Measurements from ENCODE around the gene CBR1.
"Not testable (repeated sequence)": the region's sequence is repeated elsewhere in the genome, so short reads cannot be mapped to it uniquely, and the experiment has no call there.

CBR1 gene

DNA sequence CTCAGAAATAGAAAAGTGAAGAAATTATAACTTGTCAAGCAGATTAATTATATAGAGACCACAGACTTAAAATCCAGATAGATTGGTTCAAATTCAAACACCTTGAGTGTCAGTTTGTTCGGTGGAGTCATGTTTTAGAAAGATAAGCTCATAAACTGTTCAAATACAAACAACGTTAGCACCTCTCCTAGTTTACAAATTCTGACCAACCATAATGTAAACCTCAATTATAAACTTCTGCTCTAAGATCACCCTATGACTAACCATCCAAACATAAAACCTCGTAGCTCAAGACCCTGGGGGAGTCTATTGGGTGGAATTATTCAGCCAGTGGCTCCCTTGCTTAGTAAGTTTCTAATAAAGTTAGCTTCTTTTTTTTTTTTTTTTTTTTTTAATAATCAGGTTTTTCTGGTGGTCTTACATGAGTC lies 12.4 kb downstream of the CBR1 start:
- no peak for DNase-seq

DNA sequence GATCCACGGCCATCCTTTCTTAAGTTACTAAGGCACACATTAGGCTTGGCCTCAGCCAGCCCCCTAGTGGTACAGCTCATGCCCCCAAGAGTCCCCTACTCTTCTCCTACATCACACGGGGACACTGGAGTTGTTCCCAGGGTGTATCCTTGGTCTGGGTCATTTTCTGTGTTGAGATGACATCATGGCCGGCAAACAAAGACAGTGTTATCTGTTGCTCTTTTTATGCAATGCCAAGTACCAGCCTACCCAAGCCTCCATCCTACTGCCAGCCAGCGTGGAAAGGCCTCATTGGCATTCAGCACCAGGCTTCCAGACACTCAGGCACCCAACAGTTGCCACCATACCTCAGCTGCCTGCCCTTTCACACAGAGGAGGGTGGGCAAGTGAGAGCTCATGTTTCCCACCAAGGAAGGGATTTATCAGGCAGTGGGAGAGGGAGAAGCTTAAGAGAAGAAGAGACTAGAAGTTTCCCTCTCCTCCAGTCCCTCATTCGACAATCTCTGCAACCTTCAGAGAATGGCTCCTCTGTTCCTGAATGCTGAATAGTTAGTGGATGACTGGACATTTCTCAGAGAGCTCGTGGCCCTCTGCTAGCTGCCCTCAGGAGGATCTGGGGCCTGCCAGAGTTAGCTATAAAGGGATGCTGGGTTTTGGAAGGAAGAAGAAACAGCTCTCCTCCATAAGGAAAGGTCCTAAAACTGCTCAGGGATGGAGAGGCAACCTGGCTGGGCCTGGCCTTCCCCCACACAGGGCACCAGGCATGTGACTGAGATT lies 17.7 kb downstream of the CBR1 start:
- no peak for DNase-seq

DNA sequence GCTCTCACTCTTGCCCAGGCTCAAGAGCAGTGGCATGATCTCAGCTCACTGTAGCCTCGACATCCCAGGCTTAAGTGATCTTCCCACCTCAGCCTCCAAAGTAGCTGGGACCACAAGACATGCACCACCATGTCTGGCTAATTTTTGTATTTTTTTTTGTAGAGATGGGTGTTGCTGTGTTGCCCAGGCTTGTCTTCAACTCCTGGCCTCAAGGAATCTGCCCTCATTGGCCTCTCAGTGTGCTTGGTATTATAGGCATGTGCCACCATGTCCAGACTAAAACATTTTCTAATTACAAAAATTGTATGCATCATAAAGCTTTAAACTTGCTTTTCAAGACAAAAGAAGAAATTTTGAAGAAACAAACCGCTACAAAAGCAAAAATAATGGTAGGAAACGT lies 20.1 kb downstream of the CBR1 start:
- no peak for DNase-seq

DNA sequence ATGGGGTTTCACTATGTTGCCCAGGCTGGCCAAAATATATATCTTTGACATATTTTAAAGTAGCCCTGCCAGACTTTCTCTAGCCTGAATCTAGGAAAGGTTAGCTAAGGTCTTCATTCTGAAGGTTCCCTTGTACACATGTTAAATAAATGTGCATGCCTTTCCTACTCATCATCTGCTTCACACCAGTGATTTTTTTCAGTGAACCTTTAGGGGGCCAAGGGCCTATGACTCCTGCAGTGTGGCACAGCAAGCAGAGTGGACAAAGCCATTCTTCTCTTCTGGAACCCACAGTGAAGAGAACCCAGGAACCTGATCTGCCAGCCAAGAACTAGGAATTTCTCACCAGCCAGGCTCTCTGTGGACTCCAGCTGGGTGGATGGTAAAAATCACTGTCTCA lies 22.9 kb downstream of the CBR1 start:
- DNase-seq, result no peak

DNA sequence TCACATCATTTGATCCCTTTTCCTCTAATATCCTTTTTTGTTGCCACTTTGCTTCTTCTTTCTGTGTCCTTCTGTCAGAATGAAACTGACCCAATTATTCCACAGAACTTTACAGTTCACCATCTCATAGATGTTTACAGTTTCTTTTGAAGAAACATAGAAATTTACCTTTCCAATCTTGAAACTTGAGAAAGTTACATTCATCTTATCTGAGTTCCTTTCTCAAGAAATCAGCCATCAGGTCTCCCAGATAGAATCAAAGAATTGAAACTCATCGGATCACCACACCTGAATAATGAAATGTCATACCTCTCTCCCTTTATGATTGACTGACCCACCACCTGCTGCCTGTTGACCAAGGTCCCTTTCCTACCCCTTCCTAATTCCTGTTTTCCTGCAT lies 23.7 kb downstream of the CBR1 start:
- DNase-seq, result no peak

DNA sequence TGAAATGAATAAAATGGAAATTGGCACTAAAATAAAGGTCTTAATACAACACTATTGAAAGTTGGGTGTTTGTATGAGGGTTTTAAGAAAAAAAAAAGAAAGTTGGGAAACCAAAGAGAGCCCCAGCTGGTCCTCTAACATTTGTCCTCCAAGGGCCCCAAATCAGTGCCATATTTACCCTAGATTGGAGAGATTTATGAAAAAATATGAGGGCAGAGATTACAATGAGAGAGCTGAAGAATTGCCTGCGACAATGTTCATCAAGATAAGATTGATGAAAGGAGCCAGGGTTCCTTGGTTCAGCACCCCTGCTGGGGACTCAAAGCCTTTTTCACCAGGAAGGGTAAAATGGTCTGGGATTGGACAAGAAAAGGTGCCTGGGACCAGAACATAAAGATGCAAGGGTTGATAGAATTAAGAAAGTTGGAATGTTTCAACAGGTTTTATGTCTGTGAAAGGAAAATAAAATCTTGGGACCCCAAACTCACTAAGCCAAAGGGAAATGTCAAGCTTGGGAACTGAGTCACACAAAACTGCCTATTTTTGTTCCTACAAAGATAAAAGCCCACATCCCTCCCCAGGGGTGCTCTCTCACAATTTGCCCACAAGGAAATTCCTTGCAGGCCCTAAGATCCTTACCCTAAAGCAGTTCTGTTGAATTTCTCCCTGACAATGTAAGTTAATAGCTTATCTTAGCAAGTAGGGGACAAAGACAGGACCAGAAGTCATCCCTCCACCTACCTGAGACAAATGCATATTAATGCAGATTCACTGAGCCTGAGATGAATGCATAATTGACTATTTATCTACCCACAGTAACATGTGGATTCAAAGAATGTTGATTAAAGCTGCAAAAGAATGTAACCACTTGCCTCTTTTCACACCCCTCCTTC lies 26.8 kb downstream of the CBR1 start:
- DNase-seq, result no peak

DNA sequence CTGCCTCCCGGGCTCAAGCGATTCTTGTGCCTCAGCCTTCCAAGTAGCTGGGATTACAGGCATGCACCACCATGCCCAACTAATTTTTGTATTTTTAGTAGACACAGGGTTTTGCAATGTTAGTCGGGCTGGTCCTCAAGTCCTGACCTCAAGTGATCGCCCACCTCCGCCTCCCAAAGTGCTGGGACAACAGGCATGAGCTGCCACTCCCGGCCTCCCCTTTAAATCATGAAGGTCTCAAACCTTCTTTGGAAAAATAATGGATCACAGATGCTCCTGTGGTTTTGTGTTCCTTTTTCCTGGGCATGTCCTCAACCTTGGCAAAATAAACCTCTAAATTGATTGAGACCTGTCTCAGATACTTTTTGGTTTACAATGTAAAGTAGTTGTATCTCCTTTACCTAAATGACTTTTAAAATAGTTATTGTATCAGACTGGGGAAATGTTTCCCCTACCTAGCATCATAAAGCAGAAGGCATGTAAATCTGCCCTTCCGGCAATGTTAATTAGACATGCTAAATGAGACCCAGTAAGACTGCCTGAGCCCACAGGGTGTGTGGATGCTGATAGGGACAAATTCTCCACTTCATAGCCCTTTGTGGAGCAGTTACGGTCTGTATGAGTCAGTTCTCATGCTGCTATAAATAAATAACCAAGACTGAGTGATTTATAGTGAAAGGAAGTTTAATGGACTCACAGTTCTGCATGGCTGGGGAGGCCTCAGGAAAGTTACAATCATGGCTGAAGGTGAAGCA lies 27.8 kb downstream of the CBR1 start:
- DNase-seq, result no peak

DNA sequence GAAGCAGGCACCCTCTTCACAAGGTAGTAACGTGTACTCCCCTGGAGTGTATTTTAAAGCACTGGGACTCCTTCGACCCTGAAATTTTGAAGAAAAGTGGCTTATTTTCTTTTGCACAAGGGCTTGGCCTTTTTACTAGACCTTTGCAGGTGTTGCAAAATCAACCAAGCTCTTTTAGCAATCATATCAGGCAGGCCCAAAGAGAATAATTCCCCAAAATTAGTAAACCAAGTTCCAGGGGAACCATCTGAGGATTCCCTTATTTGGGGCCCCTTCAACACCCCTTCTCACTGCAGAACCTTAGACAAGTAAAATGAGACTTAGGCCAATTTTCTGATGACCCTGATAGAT lies 28.3 kb downstream of the CBR1 start:
- DNase-seq, result no peak

DNA sequence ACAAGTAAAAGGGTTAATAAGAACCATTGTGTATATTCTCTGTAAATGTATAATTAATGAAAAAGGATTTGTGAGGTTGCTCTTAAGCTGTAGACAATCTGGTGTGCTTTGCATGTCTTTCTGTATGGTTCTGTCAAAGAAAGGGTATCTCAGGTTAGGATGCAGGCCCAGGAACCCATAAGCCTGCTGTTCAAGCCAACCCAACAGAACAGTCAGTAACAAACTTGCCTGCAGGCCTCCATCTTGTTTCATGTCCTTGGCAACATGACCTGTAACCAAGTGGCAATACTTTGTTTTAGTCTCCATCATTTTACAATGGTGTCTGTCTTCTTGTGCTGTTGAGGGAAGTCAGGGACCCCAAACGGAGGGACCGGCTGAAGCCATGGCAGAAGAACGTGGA lies 29.2 kb downstream of the CBR1 start:
- no peak for DNase-seq

DNA sequence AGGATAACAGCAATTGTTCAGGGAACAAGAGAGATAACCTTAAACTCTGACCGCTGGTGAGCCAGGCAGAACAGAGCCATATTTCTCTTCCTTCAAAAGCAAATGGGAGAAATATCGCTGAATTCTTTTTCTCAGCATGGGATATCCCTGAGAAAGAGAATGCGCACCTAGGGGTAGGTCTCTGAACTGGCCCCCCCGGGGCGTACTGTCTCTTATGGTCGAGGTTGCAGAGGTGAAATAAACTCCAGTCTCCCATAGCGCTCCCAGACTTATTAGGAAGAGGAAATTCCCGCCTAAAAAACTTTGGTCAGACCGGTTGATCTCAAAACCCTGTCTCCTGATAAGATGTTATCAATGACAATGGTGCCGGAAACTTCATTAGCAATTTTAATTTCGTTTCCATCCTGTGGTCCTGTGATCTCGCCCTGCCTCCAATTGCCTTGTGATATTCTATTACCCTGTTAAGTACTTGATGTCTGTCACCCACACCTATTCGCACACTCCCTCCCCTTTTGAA lies 29.9 kb downstream of the CBR1 start:
- not testable (repeated sequence) for DNase-seq

DNA sequence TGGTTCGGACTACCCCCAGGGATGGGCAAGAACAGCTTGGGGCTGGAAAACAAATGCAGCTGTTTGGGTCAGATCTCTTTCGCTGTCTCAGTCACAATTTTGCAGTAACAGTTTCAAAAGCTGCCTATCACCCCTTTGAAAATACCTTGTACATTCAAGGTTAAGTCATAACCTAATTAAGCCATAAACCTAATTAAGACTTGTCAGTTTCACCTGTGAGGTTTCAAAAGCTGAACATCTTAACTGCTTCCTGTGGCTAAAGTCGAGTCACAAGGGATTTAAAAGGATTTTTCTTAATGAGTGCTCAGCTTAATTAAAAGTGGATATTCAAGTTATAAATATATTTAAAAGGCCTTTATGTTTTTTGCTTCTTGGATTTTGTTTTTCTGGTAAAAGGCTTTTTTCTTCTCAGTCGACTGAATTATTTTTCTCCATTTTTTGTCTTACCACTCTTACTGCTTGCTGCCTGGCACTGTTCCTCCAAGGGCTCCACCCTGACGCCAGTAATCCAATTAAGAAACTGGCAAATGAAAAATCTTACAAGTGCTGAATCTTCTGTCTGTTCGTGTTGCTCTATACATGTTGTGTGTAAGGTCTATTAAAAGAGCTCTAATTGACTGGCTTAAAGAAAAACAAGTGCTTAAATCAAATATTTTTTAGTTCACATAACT lies 31.3 kb downstream of the CBR1 start:
- DNase-seq, result no peak

DNA sequence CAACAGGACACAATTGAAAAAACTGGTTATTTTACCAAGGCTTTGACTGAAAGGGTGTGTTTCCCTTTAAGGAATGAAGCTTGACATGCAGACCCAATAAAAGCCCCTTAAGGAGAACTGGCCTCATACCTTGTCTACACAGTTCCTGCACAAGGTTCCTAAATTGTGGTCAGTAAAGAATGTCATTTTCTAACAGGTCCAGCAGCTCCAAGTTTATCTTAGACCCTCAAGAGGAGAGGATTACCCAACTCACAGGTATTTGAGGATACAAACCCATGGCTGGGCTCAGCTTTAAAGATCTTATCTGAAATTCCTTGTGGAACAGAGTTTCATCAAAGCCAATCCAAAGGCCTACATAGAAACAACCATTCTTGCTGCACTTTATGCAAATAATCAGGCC lies 33.6 kb downstream of the CBR1 start:
- DNase-seq, result no peak

DNA sequence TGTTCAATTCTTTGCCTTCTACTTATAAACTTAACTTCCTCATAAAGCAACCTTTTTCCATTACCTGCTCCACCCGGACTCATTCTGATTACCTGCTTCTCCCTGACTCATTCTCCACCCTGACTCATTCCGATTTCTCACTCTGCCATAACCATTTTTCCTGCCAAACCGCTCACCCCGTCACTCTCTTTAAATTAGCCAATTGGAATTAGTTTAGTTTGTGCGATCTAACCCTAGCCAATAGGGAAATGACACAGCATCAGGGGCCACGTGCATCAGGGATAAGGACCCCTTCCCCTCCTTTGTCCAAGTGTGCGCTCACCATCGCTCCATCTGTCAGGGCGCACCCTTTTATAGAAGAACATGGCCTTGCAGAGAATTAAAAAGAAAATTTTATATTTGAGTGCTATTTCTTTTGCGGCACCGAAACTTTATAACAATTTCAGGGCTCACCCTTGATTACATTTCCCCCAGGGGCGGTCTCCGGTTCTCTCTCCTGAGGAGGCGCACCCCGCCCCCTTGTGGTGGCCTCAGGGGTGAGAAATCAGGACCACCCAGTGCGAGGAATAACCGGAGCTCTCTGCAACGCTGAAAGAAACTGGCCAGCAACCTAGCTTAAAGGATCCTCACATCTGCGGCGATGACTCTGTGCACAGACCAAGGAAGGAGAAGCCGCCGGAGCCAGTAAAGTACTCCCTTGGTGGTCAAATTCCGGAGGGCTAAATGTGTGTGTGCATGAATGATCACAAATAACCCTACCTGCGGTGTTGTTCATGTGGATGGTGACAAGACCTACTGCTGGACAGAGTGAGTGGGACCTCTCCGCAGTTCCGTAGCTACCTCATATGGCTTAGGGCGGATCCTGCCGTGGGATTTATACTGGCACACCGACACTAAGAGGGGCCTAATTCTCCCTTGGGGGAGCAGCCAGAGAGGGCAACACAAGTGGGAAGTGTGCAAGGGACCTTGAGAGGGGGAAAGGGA lies 34.8 kb downstream of the CBR1 start:
- DNase-seq, result no peak

DNA sequence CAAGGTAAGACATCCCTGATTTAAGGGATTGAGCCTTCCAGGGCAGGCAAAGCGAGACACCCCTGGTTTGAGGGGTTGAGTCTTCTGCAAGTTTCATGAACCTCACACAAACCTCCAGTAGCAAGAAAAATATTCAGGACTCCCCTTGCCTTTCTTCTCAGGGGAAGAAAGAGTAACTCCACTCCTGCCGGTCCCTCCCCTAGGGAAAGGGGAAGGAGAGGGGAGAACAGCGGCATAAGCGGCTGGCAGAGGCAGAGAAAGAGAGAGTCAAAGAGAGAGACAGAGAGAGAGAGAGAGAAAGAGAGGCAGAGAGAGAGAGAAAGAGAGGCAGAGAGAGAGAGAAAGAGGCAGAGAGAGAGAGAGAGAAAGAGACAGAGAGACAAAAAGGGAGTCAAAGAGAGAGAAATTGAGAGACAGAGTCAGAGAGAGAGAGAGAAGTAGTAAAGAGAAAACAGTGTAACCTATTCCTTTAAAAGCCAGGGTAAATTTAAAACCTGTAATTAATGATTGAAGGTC lies 35.6 kb downstream of the CBR1 start:
- no peak for DNase-seq

DNA sequence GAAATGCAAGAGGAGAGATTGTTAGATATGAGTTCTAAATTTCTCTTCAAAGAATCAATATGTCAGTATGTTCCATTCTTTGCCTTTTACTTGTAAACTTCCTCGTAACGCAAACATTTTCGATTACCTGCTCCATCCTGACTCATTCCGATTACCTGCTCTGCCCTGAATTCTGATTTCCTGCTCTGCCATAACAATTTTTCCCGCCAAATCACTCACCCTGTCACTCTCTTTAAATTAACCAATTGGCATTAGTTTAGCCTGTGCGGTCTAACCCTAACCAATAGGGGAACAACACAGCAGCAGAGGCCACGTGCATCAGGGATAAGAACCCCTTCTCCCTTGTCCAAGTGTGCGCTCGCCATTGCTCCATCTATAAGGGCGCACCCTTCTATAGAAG lies 40.0 kb downstream of the CBR1 start:
- DNase-seq, result no peak

DNA sequence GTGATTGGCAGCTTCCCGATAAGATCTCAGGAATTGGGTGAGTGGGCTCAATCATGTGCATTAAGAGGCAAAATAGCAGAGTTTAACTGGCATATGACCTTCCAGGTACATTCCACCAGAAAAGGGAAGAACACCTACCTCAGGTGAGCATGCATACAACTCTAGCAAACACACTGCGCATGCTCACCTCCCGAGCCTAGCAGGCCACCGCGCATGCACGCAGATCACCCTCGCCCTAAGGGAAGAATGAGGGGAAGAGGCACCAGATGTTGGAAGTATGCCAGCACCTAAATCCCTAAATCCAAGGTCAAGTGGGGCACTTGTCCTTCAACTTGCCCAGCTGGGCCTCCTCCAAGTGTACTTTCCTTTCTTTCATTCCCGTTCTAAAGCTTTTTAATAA lies 41.4 kb downstream of the CBR1 start:
- no peak for DNase-seq

DNA sequence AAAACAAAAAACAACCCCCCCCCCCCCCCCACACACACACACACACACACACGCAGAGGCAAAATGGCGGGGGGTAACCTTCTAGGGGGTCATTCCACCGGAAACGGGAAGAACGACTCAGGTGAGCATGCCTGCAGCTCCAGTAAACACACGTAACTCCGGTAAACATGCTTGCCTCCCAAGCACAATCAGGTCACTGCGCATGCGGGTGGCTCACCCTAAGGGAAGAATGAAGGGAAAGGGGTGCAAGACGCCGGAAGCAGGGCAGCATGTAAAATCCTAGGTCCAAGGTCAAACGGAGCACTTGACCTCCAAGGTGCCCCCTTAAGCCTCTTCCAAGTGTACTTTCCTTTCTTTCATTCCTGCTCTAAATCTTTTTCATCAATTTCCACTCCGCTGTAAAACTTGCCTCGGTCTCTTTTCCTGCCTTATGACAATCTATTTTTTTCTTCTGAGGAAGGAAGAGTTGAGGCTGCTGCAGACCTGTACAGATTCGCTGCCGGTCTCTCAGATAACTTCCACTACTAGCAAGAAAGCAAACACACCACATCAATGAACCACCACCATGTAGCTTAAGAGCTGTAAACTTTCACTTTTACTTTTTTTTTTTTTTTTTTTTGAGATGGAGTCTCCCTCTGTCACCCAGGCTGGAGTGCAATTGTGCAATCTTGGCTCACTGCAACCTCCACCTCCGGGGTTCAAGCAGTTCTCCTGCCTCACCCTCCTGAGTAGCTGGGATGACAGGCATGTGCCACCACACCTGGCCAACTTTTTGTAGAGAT lies 44.0 kb downstream of the CBR1 start:
- DNase-seq, result no peak

DNA sequence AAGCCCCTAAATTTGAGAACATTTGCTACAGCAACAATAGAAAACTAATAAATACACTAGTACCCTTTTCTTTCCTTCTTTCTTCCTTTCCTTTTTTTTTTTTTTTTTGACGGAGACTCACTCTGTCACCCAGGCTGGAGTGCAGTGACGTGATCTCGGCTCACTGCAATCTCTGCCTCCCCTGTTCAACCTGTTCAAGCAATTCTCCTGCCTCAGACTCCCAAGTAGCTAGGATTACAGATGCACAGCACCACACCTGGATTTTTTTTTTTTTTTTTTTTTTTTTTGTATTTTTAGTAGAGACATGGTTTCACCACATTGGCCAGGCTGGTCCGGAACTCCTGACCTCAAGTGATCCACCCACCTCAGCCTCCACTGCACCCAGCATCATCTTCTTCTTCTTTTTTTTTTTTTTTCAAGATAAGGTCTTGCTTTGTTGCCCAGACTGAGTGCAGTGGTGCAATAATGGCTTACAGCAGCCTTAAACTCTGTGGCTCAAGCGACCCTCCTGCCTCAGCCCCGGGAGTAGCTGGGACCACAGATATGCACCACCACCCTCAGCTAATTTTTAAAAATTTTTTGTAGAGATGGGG lies 45.4 kb downstream of the CBR1 start:
- no peak for DNase-seq

DNA sequence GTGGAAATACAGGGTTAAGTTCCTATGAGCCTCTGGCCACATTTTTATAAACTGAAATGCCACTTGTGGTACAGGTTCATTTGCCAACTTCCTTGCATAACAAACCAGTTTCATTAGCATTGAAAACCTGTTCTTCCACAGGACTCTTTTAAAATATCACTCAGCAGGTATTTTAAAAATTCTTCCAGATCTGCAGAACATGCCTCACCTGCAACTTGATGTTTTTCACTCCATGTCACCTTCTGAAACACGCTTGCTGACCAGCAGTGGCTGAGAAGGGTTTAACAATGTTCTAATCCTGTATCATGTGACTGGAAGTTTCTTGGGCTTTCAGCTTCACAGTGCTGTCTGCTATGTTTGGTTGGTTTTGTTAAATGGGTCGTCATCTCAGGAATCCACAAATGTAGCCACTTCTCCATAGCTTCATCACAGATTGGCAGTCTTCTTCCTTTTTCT lies 47.5 kb downstream of the CBR1 start:
- no peak for DNase-seq

Measured in activated gamma-delta T cell (primary cell).